IPS DF 6.9 (cell line): ENCODE data around the gene MED28.

ENCODE experiments used
- DNase-seq: peaks from one replicate; pipeline ENCODE4 v3.0.0-alpha.2; 2013; ENCODE audit warnings: low read depth, low spot score
- H3K27ac ChIP-seq: one replicate; pipeline ENCODE4 v1.5.1; 2013; ENCODE audit warnings: low read length, control low read depth
- H3K27me3 ChIP-seq: 2 replicates; pipeline ENCODE4 v1.6.1; 2013; ENCODE audit warnings: mild to moderate bottlenecking, low read length; ENCODE audit not compliant: control insufficient read depth, insufficient read depth
- H3K36me3 ChIP-seq: 2 replicates; pipeline ENCODE4 v1.6.1; 2013; ENCODE audit warnings: low read length; ENCODE audit not compliant: control insufficient read depth, insufficient read depth
- H3K4me1 ChIP-seq: 2 replicates; pipeline ENCODE4 v1.6.1; 2013; ENCODE audit warnings: low read length; ENCODE audit not compliant: control insufficient read depth, insufficient read depth
- H3K4me3 ChIP-seq: 2 replicates; pipeline ENCODE4 v1.5.1; 2013; ENCODE audit warnings: mild to moderate bottlenecking, low read length
- H3K9me3 ChIP-seq: 2 replicates; pipeline ENCODE4 v1.6.1; 2013; ENCODE audit warnings: low read length, inconsistent platforms; ENCODE audit not compliant: control insufficient read depth, insufficient read depth
- WGBS: extraction: QIAGEN DNeasy Blood & Tissue Kit; methylation state at CpG from one replicate; pipeline ENCODE4 v1.1.7; 2013; ENCODE audit warnings: mixed read lengths, missing lambda C conversion rate; ENCODE audit not compliant: insufficient read length, insufficient coverage; 5-methylcytosine and 5-hydroxymethylcytosine counted together

MED28 gene

DNA sequence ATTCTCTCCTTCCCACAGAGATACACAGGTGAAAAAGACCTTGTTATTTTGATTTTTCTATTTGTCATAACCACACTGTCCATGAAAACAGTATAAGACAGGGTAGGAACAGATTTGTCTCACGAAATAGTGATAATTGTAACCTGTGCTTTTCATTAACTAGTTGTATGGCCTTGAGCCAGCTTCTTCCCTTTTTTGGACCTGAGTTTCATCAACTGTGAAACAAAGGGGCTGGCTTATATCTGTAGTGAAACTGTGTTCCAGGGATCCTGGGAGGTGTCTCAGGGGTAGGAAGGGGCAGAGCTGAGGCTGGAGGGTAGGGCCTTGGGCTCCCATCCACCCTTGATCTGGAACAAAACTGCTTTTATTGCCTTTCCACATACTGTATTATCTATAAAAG is 50.9 kb downstream of the MED28 start:
- Histone ChIP-seq H3K9me3 (no peaks in the 10 kb centered on the region), H3K4me1 (no peaks in the 10 kb centered on the region), H3K4me3 (no peak overlapping the region), H3K36me3 (no peaks in the 10 kb centered on the region), H3K27me3 (no peaks in the 10 kb centered on the region), H3K27ac (no peak overlapping the region)
- no peak for DNase-seq
- no CpG with 5 or more reads among the region's 1 CpG for WGBS

DNA sequence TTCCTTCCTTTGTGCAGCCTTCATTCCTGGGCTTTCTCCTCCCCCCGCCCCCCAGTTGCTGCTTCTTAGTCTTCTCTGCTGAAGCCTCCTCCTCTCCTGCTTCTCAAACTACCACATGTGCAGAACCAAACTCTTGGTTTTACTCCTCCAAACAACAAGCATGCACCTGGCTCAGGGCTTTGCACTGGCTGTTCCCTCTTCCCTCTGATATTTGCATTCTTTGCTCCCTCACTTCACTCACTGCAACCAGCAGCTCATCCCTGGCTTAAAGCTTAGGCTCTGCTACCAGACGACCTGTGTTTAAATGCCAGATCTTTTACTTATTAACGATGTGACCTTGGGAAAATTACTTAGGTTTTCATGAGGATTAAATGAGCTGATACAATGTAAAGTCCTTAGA is 51.4 kb downstream of the MED28 start:
- no CpG with 5 or more reads among the region's 3 CpGs for WGBS

DNA sequence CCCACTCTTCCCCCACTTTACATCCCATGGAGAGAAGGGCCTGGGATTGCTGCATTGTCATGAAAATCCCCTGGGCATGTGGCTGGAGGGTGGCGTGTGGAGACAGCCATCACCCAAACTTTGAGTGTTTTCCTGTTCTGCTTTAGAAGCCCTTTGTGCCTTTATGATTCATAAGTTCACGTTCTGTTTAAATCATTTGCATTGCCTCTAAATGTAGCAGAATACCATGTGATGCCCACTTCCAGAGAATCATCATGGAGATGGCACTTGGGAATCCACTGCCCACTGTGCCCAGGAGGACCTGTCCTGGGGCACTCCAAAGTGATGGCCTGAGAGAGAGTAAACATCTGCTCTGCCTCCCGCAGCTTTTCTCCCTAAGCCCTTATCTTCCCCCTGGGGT is 52.8 kb downstream of the MED28 start:
- Histone ChIP-seq H3K36me3 (no peaks in the 10 kb centered on the region), H3K4me1 (no peaks in the 10 kb centered on the region), H3K27me3 (no peaks in the 10 kb centered on the region), H3K27ac (no peak overlapping the region), H3K9me3 (no peaks in the 10 kb centered on the region), H3K4me3 (no peak overlapping the region)
- no peak for DNase-seq
- no CpG with 5 or more reads among the region's 3 CpGs for WGBS

More for the DNA sequence above, 51.4 kb downstream of the MED28 start:
- Histone ChIP-seq H3K4me1 (no peaks in the 10 kb centered on the region), H3K27me3 (no peaks in the 10 kb centered on the region), H3K9me3 (no peaks in the 10 kb centered on the region), H3K36me3 (no peaks in the 10 kb centered on the region), H3K27ac (no peak overlapping the region), H3K4me3 (no peak overlapping the region)
- DNase-seq = no peak

DNA sequence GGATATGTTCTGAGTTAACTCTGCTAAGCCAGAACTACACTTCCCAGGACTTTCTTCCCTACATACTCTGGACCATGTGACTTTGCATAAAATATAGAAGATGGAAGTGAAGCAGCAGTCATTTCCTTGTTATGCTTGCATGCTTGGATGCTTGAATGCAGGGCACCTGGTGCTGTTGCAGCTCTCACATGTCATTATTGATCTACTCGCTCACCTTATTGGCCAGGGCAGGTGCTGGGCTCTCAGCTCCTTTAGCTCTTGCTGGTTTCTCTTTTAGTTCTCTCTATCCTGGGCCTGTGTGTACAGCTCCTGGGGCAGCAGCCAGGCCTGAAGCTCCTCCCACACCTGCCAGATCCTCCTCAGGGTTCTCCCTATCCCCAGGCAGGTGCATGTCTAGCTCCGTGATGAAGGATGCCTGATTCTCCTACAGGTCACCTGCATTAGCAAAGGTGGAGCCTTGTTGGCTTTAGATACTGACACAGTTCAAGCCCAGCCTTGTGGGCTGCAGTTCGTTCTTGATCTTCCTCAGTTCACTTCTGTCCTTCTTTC is 53.3 kb downstream of the MED28 start:
- Histone ChIP-seq H3K9me3 (no peaks in the 10 kb centered on the region), H3K27ac (no peak overlapping the region), H3K27me3 (no peaks in the 10 kb centered on the region), H3K4me3 (no peak overlapping the region), H3K4me1 (no peaks in the 10 kb centered on the region), H3K36me3 (no peaks in the 10 kb centered on the region)
- WGBS = no CpG with 5 or more reads among the region's 3 CpGs
- DNase-seq = no peak

DNA sequence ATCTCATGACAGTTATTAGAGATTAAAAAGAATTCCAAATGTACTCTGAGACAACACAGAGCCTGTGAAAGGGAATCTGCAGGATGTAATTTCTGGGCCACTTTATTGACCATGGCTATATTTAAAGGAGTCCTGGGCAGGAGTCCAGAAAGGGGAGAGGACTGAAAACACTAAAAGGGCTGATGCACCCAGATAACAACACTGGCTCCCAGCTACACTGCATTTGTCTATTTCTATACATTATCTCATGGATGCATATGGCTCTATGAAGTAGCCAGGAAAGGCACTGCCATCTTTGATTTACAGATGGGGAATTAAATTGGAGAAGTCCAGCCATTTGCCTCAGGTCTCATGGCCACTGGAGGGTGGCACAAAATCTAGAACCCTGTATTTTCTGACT is 56.0 kb downstream of the MED28 start:
- Histone ChIP-seq H3K27ac (no peak overlapping the region), H3K9me3 (no peaks in the 10 kb centered on the region), H3K27me3 (no peaks in the 10 kb centered on the region), H3K4me3 (no peak overlapping the region), H3K36me3 (no peaks in the 10 kb centered on the region), H3K4me1 (no peaks in the 10 kb centered on the region)
- DNase-seq = no peak

DNA sequence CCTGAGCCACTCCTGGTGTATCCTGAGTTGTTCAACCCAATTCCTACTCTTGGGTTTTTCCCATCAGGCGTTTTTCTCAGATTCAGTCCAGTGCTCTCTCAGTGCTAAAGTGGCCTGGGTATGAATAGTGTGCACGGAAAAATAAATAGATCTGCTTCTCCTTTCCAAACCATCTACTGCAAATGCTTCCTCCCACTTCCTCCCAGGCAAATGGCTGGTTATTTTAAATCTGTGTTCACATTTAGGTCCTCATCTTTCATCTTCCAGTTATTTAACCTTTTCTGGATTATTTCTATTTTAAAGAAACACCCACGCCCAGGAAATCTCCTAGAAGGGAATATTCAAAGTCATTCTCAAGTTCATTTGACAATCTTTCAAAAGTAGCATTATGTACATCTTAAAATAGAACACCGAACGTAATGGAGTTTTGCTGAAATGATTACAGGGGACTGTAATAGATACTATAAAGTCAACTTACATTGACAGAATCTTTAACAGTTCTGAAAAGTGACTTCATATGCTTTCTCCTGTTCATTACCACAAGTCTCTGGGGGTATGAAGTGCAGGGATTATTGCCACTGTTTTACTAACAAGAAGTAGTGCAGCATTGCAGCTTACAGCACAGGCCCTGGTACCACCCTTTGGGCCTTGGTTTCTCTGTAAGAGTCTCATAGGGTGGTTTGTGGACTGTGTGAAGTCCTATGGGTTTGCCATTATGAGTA is 66.3 kb downstream of the MED28 start:
- no peak overlapping the region for H3K27ac ChIP-seq
- H3K4me1 ChIP-seq = no peaks in the 10 kb centered on the region
- no CpG with 5 or more reads among the region's 5 CpGs for WGBS
- no peak overlapping the region for H3K4me3 ChIP-seq
- no peaks in the 10 kb centered on the region for H3K27me3 ChIP-seq
- DNase-seq = no peak
- H3K9me3 ChIP-seq = no peaks in the 10 kb centered on the region
- no peaks in the 10 kb centered on the region for H3K36me3 ChIP-seq

DNA sequence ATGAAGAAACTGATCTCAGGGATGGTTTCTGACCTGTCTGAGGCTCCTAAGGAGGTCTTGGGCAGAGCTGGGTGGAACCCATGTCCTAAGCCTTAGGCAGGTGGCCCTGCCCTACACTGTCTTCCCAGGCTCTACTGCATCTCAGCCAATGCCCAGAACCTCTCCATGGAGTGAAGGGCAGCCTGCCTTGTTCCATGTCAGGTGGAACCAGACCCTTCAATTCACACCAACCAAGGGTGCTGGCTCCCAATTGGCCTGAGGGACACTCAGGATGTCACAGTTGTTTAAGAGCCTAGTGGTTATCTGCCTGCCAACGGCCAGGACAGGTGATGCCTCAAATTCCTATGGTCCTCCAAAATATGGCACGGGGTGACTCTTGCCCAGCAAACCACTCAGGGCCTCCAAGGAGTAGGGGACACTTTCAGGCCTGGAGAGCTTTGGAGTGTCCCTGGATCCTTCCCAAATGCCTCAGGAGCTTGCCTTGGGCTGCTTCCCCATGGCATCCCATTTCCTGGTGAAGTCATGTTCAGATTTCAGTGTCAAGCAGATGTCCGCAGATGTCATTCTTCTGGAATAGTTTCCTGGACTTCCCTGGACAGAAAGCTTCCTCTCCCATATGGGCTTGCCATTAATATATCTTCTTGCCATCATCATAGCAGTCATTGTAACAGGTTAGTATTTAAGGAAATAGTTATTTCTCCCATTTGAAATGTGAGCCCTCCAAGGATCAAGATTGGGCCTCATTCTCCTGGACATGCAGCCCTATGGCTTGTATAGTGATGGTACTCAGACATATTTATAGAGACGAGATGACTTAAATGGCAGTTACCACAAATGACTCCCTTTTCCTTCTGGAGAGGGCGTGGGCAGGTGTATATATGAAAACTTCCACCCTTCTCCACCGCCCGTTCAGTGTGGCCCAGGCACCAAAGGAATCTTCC is 67.1 kb downstream of the MED28 start:
- no peaks in the 10 kb centered on the region for H3K36me3 ChIP-seq
- no peak overlapping the region for H3K27ac ChIP-seq
- H3K4me3 ChIP-seq = no peak overlapping the region
- H3K4me1 ChIP-seq = no peaks in the 10 kb centered on the region
- DNase-seq = no peak
- no CpG with 5 or more reads among the region's 7 CpGs for WGBS
- no peaks in the 10 kb centered on the region for H3K9me3 ChIP-seq
- no peaks in the 10 kb centered on the region for H3K27me3 ChIP-seq

DNA sequence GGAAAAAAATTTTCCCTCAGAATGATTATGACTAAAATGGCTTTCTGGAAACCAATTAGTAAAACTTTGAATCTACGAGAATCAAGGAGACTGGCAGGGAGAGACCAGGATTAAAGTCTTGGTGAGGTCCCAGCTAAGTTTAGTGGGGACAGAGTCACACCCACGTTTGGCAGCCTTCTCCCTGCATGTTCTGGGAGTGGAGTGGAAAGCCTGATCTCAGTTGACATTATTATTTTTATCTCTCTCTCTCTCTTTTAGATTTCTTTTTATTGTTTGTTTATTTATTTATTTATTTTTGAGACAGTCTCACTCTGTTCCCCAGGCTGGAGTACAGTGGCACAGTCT is 67.8 kb downstream of the MED28 start:
- no peak overlapping the region for H3K4me3 ChIP-seq
- no peaks in the 10 kb centered on the region for H3K27me3 ChIP-seq
- no peaks in the 10 kb centered on the region for H3K36me3 ChIP-seq
- H3K27ac ChIP-seq = no peak overlapping the region
- H3K4me1 ChIP-seq = no peaks in the 10 kb centered on the region
- no peaks in the 10 kb centered on the region for H3K9me3 ChIP-seq
- WGBS = no CpG with 5 or more reads among the region's 2 CpGs
- DNase-seq = no peak
